IPS DF 4.7 (cell line): ENCODE data around the gene MRPS35.

Source experiments
- DNase-seq: peaks from one replicate; pipeline ENCODE4 v3.0.0-alpha.2; 2013; ENCODE audit warnings: low spot score; ENCODE audit errors: extremely low read depth

Gene MRPS35

DNA sequence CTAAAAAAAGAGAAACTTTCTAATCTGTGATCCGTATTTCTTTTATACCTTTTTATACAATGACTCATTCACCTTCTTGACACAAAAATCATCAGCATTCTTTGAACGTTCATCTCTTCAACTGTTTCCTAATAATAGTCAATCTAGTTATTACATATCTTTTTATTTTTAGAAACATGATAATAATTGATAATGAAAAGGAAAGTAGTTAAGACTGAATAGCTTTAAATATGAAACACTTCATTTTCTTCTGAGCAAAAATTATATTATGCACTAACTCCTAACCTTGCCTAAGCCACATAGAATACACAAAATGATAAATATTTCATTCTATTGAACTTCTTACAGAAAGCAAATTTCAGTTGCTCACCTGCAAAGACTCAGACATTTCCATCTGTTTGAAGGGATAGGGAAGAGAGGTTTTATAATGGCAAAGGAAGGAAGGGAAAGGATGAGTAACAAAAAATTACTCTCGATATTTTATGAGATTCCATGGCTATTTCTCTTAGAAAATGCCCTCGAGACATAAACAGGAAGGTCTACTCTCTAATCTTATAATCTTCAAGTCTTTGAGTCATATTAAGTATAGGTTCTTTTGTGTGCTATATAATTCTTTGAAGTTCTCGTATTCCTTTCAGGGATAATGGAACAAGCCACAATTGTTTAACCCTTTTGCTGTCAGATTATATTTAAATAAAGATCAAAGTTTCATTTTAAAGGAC lies 61.9 kb downstream of the MRPS35 start:
- DNase-seq = no peak

DNA sequence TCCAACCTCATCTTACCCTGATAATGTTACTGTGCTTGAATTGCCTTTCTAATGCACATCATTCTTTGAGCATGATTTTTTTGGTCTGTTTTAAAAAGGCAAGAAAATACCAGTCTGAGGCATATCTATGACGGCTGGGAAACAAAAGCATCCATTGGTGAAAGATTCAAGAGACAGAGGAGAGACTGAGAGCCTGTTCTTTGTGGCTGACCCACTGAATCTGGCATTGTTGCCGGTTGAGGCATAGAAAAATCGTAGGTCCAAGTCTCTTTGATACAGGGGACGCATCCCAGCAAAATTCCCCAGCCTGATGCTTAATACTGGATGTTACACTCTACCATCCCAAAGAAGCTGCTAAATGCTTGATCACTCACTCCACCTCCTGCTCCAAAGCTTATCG lies 66.5 kb downstream of the MRPS35 start:
- no peak for DNase-seq

DNA sequence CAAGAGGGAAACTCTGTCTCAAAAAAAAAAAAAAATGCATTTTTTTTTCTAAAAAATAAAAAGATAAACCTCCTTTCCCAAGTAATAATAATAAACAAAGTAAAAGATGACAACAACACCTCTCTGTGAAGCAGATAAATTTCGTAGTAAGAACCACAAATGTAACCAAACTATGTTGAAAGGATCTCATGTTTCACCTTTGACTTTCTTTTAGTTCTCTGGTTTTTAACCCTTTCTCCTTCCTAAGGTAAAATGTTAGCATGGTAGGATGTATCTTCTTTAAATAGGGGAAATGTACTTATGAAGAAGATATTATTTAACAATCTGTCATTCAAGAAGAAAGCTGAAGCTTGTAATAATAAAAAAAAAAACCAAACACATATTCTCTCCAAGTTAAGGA lies 67.6 kb downstream of the MRPS35 start:
- no peak for DNase-seq

DNA sequence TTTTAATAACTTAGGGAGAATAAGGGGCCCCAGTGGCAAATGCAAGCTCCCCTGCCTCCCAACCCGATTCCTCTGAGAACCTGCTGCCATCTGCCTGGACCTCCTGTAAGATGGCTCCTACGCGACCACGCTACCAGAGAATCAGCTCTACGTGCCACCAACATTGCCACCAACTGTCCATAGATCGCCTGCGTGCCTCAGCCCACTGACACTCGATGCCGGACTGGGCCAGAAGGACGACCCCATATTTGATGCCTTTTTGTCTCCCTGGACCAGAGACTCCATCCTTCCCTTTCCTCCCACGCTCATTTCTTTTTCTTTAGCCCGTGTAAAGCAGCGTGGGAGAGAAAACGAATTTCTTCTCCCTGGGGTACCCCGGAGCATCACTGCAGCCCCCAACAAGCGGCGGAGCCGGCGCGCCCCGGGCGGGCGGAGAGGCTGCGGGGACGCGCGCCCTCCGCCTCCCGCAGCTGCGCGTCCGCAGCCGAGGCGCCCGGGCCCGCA lies 68.8 kb downstream of the MRPS35 start:
- no peak for DNase-seq

DNA sequence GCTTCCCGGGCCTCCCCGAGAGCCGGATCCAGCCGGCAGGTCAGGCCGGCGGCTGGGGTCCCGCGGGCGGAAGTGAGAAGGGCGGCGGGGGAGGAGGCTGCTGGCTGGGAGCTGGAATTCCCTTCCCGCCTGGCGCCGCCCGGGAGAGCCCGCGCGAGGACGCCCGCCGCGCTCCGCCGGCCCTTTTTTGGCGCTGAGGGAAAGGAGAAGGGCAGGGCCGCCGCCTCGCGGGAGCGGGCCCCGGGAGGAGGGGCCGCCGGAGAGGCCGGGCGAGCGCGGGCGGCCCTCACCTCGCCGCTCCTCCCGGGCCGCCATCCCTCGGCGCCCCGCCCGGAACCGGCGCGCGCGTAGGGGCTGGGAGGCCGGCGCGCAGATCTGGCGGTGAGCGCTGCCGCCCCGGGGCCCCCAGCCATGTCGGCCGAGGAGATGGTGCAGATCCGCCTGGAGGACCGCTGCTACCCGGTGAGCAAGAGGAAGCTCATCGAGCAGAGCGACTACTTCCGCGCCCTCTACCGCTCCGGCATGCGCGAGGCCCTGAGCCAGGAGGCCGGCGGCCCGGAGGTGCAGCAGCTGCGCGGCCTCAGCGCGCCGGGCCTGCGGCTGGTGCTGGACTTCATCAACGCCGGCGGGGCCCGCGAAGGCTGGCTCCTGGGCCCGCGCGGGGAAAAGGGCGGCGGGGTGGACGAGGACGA lies 69.4 kb downstream of the MRPS35 start, which contains the start of the genes KLHL42 and MANSC4:
KLHL42 (plus strand) TSS at position 314 of the 692 bp plus-strand sequence; CDS start at position 412, 98 bp downstream.
MANSC4 (minus strand) TSS at position 317 of the 692 bp plus-strand sequence. CDS start 8,960 bp downstream, outside the sequence.
- no peak for DNase-seq

DNA sequence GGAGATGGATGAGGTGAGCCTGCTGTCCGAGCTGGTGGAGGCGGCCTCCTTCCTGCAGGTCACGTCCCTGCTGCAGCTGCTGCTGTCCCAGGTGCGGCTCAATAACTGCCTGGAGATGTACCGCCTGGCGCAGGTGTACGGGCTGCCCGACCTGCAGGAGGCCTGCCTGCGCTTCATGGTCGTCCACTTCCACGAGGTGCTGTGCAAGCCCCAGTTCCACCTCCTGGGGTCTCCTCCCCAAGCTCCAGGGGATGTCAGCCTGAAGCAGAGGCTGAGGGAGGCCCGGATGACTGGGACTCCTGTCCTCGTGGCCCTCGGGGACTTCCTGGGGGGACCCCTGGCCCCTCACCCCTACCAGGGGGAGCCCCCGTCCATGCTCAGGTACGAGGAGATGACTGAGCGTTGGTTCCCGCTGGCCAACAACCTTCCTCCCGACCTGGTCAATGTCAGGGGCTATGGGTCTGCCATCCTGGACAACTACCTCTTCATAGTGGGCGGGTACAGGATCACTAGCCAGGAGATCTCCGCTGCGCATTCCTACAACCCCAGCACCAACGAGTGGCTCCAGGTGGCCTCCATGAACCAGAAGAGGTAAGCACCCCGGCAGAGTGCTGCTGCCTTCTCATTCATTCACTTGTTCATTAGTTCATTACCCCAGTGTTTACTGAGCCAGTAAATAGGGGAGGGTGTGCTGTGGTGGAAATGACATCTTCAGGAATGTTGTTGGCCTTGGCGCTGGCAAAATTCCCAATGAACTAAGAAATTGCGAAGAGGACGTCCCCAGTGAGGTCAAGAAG lies 70.2 kb downstream of the MRPS35 start:
- no peak for DNase-seq

DNA sequence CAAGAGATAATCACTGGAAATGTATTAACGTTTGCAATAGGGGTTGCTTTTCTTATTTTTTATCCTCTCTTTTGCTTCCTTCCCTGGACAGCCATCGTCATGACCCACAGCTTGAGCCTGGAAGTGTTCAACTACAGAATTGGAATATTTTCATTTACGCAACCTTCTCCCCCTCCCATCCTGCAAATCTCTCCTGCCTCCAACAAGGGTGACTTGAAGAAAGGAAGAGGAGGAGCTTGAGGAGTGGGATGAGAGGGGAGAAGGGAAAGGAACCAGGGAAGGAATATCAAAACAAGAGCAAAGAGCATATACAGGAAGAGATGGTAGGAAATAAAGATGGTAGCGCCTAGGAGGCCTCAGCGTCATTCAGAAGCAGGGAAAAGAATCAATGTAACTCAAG lies 71.0 kb downstream of the MRPS35 start:
- no peak for DNase-seq

DNA sequence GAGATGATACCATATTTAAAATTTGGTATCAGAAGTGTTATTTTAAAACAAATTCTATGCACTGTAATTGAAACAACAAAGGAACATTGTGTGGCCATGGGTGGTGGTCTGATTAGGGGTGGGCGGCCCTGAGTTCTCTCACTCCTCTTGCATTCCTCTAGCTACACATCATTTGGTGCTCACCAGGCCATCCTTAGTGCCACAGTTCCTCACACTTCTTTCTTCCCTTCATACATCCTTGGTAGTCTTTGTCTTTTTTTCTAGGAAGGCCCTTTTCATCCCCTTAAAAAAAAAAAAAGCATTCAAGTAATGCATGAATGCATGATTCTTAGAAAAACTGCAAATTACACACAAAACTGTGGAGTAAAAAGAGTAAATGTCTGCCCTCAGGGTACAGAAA lies 71.8 kb downstream of the MRPS35 start:
- no peak for DNase-seq

DNA sequence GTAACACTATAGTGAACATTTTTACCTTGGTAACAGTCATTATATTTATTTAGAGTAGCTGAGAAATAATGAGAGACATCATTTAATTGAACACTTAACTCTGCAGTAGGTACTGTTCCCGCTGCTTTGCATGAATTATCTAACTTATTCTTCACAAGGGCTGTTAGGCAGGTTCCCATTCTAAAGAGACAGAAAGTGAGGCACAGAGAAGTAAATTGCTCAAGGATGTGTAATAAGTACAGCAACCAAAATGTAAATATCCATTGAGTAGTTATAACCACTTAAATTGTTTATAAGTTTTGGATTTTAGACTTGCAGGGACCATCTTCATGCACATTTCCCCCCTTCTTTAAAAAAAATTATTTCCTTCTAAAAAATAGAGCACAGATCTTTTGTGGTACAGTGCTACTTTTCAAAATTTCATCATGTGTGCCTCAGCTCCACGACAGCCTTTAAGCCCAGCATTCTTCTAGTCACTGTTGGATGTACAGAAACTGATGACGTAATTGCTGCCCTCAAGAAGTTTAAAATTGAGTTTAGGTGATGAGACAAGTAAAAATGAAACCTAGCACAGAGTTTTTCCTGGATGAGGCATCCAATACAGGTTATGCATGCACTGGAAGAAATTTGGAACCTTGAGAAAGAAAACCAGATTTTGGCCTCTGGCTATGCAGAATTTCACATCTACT lies 75.4 kb downstream of the MRPS35 start:
- DNase-seq = no peak

DNA sequence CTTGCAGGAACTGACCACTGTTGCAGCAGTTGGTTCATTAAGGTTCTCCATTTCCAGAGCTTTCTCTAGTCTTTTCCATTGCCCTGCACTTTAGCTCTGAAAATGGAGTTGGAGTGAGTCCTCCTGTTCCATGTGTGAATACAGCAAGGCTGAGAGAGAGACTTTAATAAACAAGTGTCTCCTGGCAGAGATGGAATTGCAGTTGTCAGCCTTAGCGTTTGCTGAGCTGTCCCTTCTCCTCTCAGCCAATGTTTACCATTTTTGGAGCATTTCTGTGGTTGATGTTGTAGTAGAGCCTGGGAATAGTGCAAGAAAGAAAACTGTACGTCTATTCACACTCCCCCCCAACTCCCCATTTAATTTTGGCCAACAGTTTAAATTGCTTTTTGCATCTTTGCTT lies 76.9 kb downstream of the MRPS35 start:
- DNase-seq = no peak

DNA sequence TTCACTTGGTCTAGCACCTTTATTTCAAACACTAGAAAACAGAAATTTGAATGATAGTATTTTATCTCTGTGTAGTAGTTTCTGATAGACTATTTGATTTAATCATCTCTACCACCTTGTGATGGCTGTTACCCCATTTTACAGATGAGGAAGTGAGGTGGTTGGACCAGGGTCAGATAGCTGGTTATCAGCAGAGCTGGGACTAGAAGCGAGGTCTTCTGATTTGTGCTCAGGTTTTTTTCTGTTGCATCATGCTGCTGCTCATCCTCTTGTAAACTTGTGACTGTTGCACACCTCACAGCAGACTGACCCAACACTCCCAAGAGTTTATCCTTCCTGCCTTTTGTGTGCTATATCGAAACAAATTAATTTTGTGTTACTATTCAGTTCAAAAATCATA lies 79.5 kb downstream of the MRPS35 start:
- no peak for DNase-seq

DNA sequence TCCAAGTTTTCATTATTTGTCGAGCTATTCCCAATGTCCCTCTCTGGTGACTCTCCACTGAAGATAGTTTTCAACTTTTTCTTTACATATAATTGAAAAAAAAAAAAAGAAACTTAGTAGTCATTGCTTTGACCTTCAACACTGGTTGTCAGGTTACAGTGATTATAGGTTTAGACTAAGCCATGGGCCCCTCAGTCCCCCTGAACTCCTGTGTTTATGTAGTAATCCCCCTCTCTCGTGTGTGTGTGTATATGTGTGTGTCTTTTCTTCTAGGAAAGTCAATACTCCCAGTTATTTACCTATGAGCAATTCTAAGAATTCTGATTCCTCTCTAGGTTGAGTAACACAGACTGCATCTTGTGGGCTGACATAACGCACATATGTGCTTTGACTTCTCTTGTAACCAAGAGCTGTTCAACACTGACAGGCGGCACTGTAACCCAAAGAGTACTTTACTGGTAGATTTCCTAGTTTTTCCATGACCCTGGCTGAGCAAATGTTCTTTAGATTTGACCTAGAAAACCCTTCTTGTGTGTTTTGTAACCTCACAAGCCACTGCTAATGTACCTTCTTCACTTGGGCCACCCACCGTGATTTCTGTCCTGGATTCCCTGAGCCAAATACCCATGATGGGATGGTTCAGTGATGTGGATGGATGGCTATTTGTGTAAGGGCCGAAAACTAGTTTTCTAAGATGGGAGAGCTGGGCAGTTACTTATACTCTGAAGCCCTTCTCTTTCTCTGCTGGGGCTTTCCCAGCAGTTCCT lies 84.4 kb downstream of the MRPS35 start:
- no peak for DNase-seq

DNA sequence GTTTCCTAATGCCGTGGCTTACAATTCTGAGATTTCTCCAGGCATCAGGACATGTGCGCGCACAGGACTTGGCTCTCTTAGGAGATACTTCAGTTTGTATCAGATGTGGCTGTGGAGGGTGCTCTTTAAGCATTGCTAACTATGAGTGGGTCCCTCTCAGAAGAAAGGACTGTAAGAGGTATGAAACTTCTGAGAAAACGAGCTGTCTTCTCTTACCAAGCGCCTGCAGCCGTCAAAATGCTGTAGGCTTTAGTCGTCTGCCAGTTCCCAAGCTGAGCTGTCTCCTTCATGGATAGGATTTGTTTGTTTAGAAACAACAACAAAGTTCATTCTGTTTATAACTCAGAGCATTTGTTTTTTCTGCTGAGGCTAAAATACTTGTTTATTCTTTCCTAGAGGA lies 85.5 kb downstream of the MRPS35 start:
- no peak for DNase-seq

DNA sequence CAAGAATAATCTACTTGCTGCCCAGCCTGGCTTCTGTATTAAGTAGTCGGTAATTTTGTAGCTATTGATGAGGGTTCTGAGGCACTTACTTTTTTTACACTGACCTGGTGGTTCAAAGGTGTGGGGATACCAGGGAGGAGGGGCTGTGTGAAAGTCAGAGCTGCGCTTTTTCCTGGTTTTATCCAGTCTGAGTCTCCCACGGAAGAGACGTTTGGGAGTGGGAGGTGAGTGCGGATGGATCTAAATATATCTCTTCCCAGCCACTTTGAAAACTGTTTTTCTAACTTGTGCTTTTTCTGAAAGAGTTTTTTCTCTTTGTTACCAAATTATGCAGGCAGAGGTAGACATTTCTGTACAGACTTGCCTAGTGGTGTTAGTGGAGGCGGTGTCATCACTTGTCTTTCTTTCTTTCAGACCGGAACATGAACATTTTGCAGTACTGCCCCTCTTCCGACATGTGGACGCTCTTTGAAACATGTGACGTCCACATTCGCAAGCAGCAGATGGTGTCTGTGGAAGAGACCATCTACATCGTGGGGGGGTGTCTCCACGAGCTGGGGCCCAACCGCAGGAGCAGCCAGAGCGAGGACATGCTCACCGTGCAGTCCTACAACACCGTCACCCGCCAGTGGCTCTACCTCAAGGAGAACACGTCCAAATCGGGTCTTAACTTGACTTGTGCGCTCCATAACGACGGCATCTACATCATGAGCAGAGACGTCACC lies 86.8 kb downstream of the MRPS35 start:
- DNase-seq = no peak

DNA sequence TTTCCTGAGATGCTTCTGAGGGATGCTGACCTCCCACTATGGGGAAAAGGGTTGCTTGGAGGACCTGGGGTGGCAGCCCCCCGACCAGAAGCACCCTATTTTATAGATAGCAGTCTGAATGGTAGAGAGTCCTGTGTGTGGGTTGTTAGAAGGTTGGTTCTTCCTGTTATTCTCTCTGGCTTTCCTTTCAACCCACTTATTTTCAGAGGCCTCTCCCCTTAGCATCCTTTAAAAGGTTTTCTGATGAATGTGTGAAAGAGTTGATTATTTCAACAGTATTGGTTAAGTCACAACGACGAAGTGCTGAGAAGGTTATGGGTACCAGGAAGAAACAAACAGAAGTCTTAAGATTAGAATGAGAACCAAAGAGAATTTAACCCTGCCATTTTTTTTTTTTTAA lies 90.2 kb downstream of the MRPS35 start:
- no peak for DNase-seq

DNA sequence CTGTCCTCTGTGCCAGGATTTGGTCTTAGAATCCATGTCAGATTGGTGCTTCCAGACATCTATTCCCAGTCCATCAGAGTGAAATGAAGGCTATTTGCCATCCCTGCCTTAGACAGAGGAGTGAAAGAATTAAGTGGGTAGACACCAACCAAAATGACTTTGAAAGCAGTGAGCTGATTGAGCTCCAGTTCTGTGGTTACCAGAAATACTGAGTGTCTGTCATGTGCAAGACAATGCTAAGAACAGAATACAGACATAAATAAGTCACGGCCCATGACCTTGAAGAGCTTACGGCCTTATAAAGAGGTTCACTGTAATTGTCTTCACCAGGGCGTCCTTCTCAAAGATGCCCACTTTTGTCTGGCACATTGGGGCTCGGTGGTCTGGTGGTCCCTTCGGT lies 91.0 kb downstream of the MRPS35 start:
- no peak for DNase-seq

DNA sequence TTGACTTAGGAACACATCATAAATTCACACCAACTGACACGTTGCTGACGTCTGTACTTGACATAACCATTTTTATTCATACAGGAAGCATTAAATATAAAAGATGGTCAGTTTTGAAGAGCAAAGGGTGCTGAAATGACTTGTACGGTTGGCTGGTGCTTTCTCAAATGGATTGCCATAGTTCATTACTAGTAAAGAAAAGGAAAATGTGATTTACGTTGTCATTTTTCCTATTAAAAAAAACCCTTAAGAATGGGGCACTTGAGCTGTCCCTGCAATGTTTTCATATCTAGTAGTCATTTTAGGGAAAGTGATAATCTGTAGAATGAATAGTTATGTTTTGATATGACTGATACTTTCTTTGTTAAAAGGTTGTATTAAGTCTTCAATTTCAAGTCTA lies 91.9 kb downstream of the MRPS35 start:
- DNase-seq = no peak

DNA sequence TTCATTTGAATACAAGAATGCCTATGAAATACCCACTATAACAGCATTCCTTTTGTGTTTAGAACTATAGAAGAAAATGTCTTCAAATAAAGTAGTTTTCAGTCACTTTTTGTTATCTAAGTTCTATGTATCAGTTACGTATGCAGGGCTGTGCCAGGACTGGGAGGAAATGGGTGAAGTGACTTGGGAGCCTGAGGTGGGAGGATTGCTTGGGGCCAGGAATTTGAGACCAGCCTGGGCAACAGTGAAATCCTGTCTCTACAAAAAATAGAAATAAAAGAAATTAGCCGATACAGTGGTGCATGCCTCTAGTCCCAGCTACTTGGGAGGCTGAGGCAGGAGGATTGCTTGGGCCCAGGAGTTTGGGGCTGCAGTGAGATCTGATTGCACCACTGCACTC lies 92.3 kb downstream of the MRPS35 start:
- no peak for DNase-seq

DNA sequence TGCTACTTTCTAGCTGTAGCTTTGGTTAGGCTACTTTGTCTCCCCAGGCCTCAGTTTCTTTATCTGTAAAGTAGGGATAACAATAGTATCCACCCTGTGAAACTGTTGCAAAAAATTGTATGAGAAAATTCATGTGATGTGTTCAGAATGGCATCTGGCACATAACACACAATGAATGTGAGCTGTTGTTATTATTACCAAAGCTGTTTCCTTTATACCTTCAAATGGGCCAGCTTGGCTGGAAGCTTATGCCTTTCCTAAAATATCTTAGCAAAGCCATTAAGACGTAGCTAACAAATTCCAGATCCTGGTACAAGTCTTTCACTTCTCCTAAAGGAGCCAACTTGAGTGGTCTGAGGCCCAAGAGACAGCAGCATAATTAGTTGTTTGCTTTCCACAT lies 94.6 kb downstream of the MRPS35 start:
- DNase-seq = no peak
